Measurements from ENCODE around the gene DCAF17.

The DCAF17 gene

DNA sequence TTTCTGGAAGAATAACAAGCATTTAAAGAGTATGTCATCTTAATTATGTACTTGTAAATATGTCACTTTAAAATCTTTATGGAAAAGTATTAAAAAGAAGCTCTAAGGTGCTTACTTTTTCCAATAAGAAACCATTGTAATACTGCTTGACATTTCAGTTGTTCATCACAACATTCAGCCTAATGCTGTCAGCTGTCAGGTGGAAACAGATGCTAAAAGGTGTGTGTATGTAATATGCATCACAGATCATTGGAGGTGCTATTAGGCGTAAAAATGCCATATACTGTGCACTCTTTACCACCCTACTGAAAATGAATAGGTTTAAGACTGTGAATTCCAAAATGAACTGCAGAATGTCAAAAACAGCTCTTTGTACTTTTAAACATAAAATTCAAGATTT is 40.5 kb upstream of the DCAF17 start:
- no peak overlapping the region for H3K9ac ChIP-seq (ENCODE audit: insufficient read length, low read depth)
- no peaks in the 10 kb centered on the region for H3K4me1 ChIP-seq (ENCODE audit: insufficient read depth, insufficient read length)
- peaks cover 4% of the 10 kb centered on the region for H3K36me3 ChIP-seq (ENCODE audit: insufficient read depth, insufficient read length, low read length)
- no peak for DNase-seq (ENCODE audit: low read depth, low spot score)
- H3K27me3 ChIP-seq (ENCODE audit: insufficient read depth, insufficient read length), result no peaks in the 10 kb centered on the region
- H3K4me3 ChIP-seq (ENCODE audit: insufficient read length, low read depth), result no peak overlapping the region
- no peaks in the 10 kb centered on the region for H3K9me3 ChIP-seq (ENCODE audit: insufficient read depth, low read length)
- TF ChIP-seq YY1 (IDR thresholded peaks at IDR 0.05; ENCODE audit: insufficient read depth, insufficient read length) (no peak), ZNF274 (IDR thresholded peaks at IDR 0.05; ENCODE audit: low read depth, low read length) (no peak), SUZ12 (IDR thresholded peaks at IDR 0.05; ENCODE audit: extremely low read depth, insufficient read depth, insufficient read length) (no peak)

- Histone ChIP-seq H3K4me3 (ENCODE audit: insufficient read length, low read depth) (no peak overlapping the region), H3K4me1 (ENCODE audit: insufficient read depth, insufficient read length) (no peaks in the 10 kb centered on the region), H3K9ac (ENCODE audit: insufficient read length, low read depth) (no peak overlapping the region), H3K27me3 (ENCODE audit: insufficient read depth, insufficient read length) (no peaks in the 10 kb centered on the region), H3K36me3 (ENCODE audit: insufficient read depth, insufficient read length, low read length) (peaks cover 4% of the 10 kb centered on the region), H3K9me3 (ENCODE audit: insufficient read depth, low read length) (no peaks in the 10 kb centered on the region)
- no peak for DNase-seq (ENCODE audit: low read depth, low spot score)
- TF ChIP-seq ZNF274 (IDR thresholded peaks at IDR 0.05; ENCODE audit: low read depth, low read length), result no peak
- no peak for TF ChIP-seq SUZ12 (IDR thresholded peaks at IDR 0.05; ENCODE audit: extremely low read depth, insufficient read depth, insufficient read length)
- TF ChIP-seq YY1 (IDR thresholded peaks at IDR 0.05; ENCODE audit: insufficient read depth, insufficient read length), result no peak
These were observed 39.8 kb upstream of the DCAF17 start for GRCh38 chr2:171394164-171394740.

DNA sequence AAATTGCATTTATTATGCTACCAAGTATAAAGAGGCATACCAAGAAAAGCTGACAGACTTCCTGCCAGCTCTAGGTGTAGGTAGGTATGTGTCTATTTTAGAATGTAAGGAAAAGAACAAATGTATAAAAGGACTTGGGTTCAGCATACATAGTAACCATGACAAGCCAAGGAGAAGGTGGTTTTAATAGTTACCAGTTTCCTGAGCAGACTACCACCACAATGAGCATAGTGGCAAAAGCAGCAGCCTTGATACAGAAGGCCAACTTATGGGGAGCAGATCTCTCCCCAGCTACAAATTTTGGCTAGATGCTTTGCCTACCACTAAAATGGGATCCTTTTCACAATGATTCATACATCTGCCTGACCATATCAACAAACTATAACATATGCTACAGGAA is 34.7 kb upstream of the DCAF17 start:
- no peak overlapping the region for H3K9ac ChIP-seq (ENCODE audit: insufficient read length, low read depth)
- H3K9me3 ChIP-seq (ENCODE audit: insufficient read depth, low read length), result peaks cover 17% of the 10 kb centered on the region
- H3K27me3 ChIP-seq (ENCODE audit: insufficient read depth, insufficient read length), result no peaks in the 10 kb centered on the region
- H3K4me1 ChIP-seq (ENCODE audit: insufficient read depth, insufficient read length), result no peaks in the 10 kb centered on the region
- TF ChIP-seq SUZ12 (IDR thresholded peaks at IDR 0.05; ENCODE audit: extremely low read depth, insufficient read depth, insufficient read length), result no peak
- no peak for TF ChIP-seq ZNF274 (IDR thresholded peaks at IDR 0.05; ENCODE audit: low read depth, low read length)
- TF ChIP-seq YY1 (IDR thresholded peaks at IDR 0.05; ENCODE audit: insufficient read depth, insufficient read length), result no peak
- no peaks in the 10 kb centered on the region for H3K36me3 ChIP-seq (ENCODE audit: insufficient read depth, insufficient read length, low read length)
- no peak overlapping the region for H3K4me3 ChIP-seq (ENCODE audit: insufficient read length, low read depth)
- no peak for DNase-seq (ENCODE audit: low read depth, low spot score)

DNA sequence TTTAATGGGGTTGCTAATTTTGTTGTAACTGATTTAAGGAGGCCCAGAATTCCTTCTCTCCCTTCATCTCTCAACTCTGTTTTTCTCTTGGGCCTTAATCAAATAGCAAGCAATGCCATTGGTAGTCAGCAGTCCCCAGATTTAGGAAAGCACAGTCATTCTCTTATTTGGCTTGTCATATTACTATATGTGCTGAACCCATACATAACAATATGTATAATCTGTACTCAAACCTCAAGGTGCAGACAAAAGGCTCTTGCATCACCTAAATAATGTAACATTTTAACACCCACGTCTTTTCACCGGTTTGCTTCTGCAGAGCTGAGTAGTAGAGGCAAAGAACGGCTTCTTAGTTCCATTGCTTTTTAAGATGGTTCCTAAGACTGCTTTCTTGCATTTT is 33.6 kb upstream of the DCAF17 start:
- no peak overlapping the region for H3K4me3 ChIP-seq (ENCODE audit: insufficient read length, low read depth)
- no peak for DNase-seq (ENCODE audit: low read depth, low spot score)
- no peak for TF ChIP-seq SUZ12 (IDR thresholded peaks at IDR 0.05; ENCODE audit: extremely low read depth, insufficient read depth, insufficient read length)
- no peak for TF ChIP-seq ZNF274 (IDR thresholded peaks at IDR 0.05; ENCODE audit: low read depth, low read length)
- H3K27me3 ChIP-seq (ENCODE audit: insufficient read depth, insufficient read length), result no peaks in the 10 kb centered on the region
- H3K9ac ChIP-seq (ENCODE audit: insufficient read length, low read depth), result no peak overlapping the region
- H3K4me1 ChIP-seq (ENCODE audit: insufficient read depth, insufficient read length), result no peaks in the 10 kb centered on the region
- peaks cover 17% of the 10 kb centered on the region for H3K9me3 ChIP-seq (ENCODE audit: insufficient read depth, low read length)
- no peaks in the 10 kb centered on the region for H3K36me3 ChIP-seq (ENCODE audit: insufficient read depth, insufficient read length, low read length)

DNA sequence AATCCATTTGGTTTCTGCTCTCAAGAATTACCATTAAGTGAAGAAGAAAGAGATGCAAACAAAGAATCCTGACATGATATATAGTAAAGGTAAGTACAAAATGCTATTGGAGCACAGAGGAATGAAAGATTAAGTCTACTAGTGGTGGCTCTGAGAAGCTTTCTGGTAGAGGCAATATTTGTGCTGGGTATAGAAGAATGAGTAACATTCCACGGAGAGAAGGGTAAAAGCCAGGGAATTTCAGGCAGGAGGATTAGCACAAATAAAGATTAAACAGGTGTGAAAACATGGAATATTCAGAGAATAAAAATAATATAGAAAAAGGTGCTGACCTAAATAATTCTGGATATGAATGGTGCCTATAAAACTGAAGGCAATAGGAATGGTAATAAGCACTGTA is 32.1 kb upstream of the DCAF17 start:
- Histone ChIP-seq H3K36me3 (ENCODE audit: insufficient read depth, insufficient read length, low read length) (no peaks in the 10 kb centered on the region), H3K4me3 (ENCODE audit: insufficient read length, low read depth) (no peak overlapping the region), H3K9ac (ENCODE audit: insufficient read length, low read depth) (no peak overlapping the region), H3K9me3 (ENCODE audit: insufficient read depth, low read length) (peaks cover 17% of the 10 kb centered on the region), H3K4me1 (ENCODE audit: insufficient read depth, insufficient read length) (no peaks in the 10 kb centered on the region), H3K27me3 (ENCODE audit: insufficient read depth, insufficient read length) (no peaks in the 10 kb centered on the region)
- TF ChIP-seq SUZ12 (IDR thresholded peaks at IDR 0.05; ENCODE audit: extremely low read depth, insufficient read depth, insufficient read length), result no peak
- no peak for TF ChIP-seq ZNF274 (IDR thresholded peaks at IDR 0.05; ENCODE audit: low read depth, low read length)
- TF ChIP-seq YY1 (IDR thresholded peaks at IDR 0.05; ENCODE audit: insufficient read depth, insufficient read length), result no peak
- DNase-seq (ENCODE audit: low read depth, low spot score), result no peak

DNA sequence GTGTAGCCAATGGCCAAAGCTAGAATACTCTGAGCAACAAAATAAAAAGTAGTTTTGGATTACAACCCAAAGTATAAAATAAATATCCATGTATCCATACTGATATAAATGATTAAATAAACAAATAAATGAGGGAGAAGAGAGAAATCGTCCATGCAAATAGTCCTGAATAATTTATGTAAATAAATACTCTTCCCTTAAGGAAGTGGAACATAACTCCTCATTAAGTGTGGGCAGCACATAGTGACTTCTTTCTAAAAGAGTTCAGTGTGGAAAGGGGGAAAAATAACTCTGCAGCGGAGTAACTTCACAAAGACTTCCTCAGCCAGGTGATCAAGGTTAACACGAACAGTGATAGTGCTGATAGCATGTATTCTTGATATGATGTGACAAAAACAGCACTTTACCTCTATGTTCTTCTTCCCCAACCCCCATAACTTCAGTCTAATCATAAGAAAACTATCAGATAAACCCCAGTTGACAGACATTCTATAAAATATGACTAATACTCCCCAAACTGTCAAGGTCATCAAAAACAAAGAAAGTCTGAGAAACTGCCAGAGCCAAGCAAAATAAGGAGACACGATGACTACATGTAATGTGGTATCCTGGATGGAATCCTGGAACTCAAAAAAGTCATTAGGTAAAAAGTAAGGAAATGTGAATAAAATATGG is 31.0 kb upstream of the DCAF17 start:
- Histone ChIP-seq H3K9ac (ENCODE audit: insufficient read length, low read depth) (no peak overlapping the region), H3K36me3 (ENCODE audit: insufficient read depth, insufficient read length, low read length) (no peaks in the 10 kb centered on the region), H3K27me3 (ENCODE audit: insufficient read depth, insufficient read length) (no peaks in the 10 kb centered on the region), H3K4me3 (ENCODE audit: insufficient read length, low read depth) (no peak overlapping the region), H3K9me3 (ENCODE audit: insufficient read depth, low read length) (peaks cover 17% of the 10 kb centered on the region), H3K4me1 (ENCODE audit: insufficient read depth, insufficient read length) (no peaks in the 10 kb centered on the region)
- no peak for TF ChIP-seq ZNF274 (IDR thresholded peaks at IDR 0.05; ENCODE audit: low read depth, low read length)
- no peak for TF ChIP-seq YY1 (IDR thresholded peaks at IDR 0.05; ENCODE audit: insufficient read depth, insufficient read length)
- TF ChIP-seq SUZ12 (IDR thresholded peaks at IDR 0.05; ENCODE audit: extremely low read depth, insufficient read depth, insufficient read length), result no peak
- DNase-seq (ENCODE audit: low read depth, low spot score), result no peak

DNA sequence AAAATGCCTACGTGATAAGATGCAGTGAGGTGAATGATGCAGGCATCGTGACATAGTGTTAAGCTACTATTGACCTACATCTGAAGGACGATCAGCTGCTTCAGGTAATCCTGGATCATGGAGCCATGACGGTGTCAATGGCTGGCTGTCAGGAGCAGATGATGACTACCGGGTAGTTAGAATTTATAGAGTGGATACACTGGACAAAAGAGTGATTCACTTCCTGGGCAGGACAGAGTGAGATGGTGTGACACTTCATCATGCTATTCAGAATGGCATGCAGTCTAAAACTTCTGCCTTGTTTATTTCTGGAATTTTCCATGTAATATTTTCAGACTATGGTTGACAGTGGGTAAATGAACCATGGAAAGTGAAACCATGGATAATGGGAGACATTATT is 29.8 kb upstream of the DCAF17 start:
- Histone ChIP-seq H3K4me1 (ENCODE audit: insufficient read depth, insufficient read length) (no peaks in the 10 kb centered on the region), H3K9me3 (ENCODE audit: insufficient read depth, low read length) (peaks cover 17% of the 10 kb centered on the region), H3K27me3 (ENCODE audit: insufficient read depth, insufficient read length) (no peaks in the 10 kb centered on the region), H3K36me3 (ENCODE audit: insufficient read depth, insufficient read length, low read length) (no peaks in the 10 kb centered on the region), H3K4me3 (ENCODE audit: insufficient read length, low read depth) (no peak overlapping the region), H3K9ac (ENCODE audit: insufficient read length, low read depth) (no peak overlapping the region)
- no peak for TF ChIP-seq ZNF274 (IDR thresholded peaks at IDR 0.05; ENCODE audit: low read depth, low read length)
- no peak for TF ChIP-seq SUZ12 (IDR thresholded peaks at IDR 0.05; ENCODE audit: extremely low read depth, insufficient read depth, insufficient read length)
- no peak for TF ChIP-seq YY1 (IDR thresholded peaks at IDR 0.05; ENCODE audit: insufficient read depth, insufficient read length)
- DNase-seq (ENCODE audit: low read depth, low spot score), result no peak

All from NT2/D1 (cell line).